Kidney epithelial cell (primary cell): ENCODE measurements around the gene LAMA1. TPM values are rescaled to one million over a fixed set of nuclear protein-coding genes. Genes with fewer than 3 reads are reported as not detected.
A peak's percentile ranks its signal among the peaks of the same experiment; 100 is the strongest.

Source experiments
- DNase-seq: peaks from one replicate; pipeline ENCODE4 v3.0.0-alpha.2; 2010; ENCODE audit warnings: low read depth
- H3K27me3 ChIP-seq: 2 replicates; pipeline ENCODE4 v1.6.0; 2011; ENCODE audit warnings: low read length; ENCODE audit not compliant: control insufficient read depth, insufficient read depth
- H3K36me3 ChIP-seq: 2 replicates; pipeline ENCODE4 v1.5.1; 2011; ENCODE audit warnings: low read length; ENCODE audit not compliant: control insufficient read depth, insufficient read depth
- H3K4me3 ChIP-seq: 2 replicates; pipeline ENCODE4 v1.5.1; 2011; ENCODE audit warnings: low read depth, mild to moderate bottlenecking, control low read depth, low read length
- CTCF ChIP-seq: IDR thresholded peaks from 2 replicates; pipeline ENCODE4 v1.5.1; 2011; ENCODE audit warnings: mild to moderate bottlenecking, moderate library complexity, low read length, control low read depth, inconsistent platforms; ENCODE audit not compliant: insufficient read depth, poor library complexity, severe bottlenecking
- total RNA-seq: library from RNA; depleted of rRNA; stranded (reverse); fragments of >200 nt; gene quantifications from 2 replicates; pipeline ENCODE4 v1.2.3, GENCODE V29; 2015

Gene LAMA1
- total RNA-seq, 1 donor from 2014 or later = 29.5 TPM

- no peak for DNase-seq
- no peaks in the 10 kb centered on the region for H3K36me3 ChIP-seq
- no peak for TF ChIP-seq CTCF
- no peaks in the 10 kb centered on the region for H3K27me3 ChIP-seq
- H3K4me3 ChIP-seq = no peak overlapping the region
These were observed 189.2 kb downstream of the LAMA1 start for GRCh38 chr18:6928359-6928758.

- Histone ChIP-seq H3K36me3 (no peaks in the 10 kb centered on the region), H3K4me3 (no peak overlapping the region), H3K27me3 (no peaks in the 10 kb centered on the region)
- no peak for DNase-seq
- TF ChIP-seq CTCF = no peak
These were observed 190.4 kb downstream of the LAMA1 start for GRCh38 chr18:6927153-6927552.

GRCh38 chr18:6923220-6923619, 194.4 kb downstream of the LAMA1 start:
- no peak for DNase-seq
- Histone ChIP-seq H3K4me3 (no peak overlapping the region), H3K36me3 (no peaks in the 10 kb centered on the region), H3K27me3 (no peaks in the 10 kb centered on the region)
- no peak for TF ChIP-seq CTCF

GRCh38 chr18:6921571-6921970, 196.0 kb downstream of the LAMA1 start:
- no peak for TF ChIP-seq CTCF
- no peak for DNase-seq
- Histone ChIP-seq H3K4me3 (no peak overlapping the region), H3K27me3 (no peaks in the 10 kb centered on the region), H3K36me3 (no peaks in the 10 kb centered on the region)

- no peaks in the 10 kb centered on the region for H3K27me3 ChIP-seq
- no peaks in the 10 kb centered on the region for H3K36me3 ChIP-seq
- DNase-seq = peak; percentile 47
- peak; percentile 85 for TF ChIP-seq CTCF
- no peak overlapping the region for H3K4me3 ChIP-seq
These were observed 197.3 kb downstream of the LAMA1 start for GRCh38 chr18:6920099-6920955.

- Histone ChIP-seq H3K27me3 (no peaks in the 10 kb centered on the region), H3K4me3 (no peak overlapping the region), H3K36me3 (no peaks in the 10 kb centered on the region)
- DNase-seq = peak; percentile 79
- TF ChIP-seq CTCF = no peak
These were observed 200.5 kb downstream of the LAMA1 start for GRCh38 chr18:6917072-6917471.
